SK-N-SH (cell line): ENCODE data around the gene AGBL4.

Experiments used
- ELF1 ChIP-seq: IDR thresholded peaks from 2 replicates; pipeline ENCODE4 v1.4.0; 2012
- EP300 ChIP-seq, 2 experiments: IDR thresholded peaks; 2 replicates each; pipeline versions ENCODE4 v1.4.0 to v1.6.1; 2012; ENCODE audit warnings: borderline replicate concordance in 1 of 2, low read depth in 1 of 2, low read length in 1 of 2
- EZH2phosphoT487 ChIP-seq: fragments of 200-600 bp; sonication (generic); IDR thresholded peaks from 2 replicates; pipeline ENCODE4 v1.6.1; 2017; ENCODE audit warnings: low read depth, mixed run types, mild to moderate bottlenecking, antibody characterized with exemption, moderate library complexity, borderline replicate concordance
- GABPA ChIP-seq: IDR thresholded peaks from 2 replicates; pipeline ENCODE4 v1.4.0; 2012; ENCODE audit warnings: low read depth, mild to moderate bottlenecking
- GATA2 ChIP-seq: sonication (generic); formaldehyde crosslinking; IDR thresholded peaks from 2 replicates; pipeline ENCODE4 v1.5.0; 2020; ENCODE audit warnings: mild to moderate bottlenecking, missing genetic modification reagents
- IRF3 ChIP-seq: fragments of 150-350 bp; IDR thresholded peaks from 2 replicates; pipeline ENCODE4 v1.6.1; 2016; ENCODE audit warnings: mild to moderate bottlenecking, low read depth, low read length
- POLR2AphosphoS5 ChIP-seq: IDR thresholded peaks from 2 replicates; pipeline ENCODE4 v1.6.1; 2012; ENCODE audit warnings: low read depth, low read length
- RXRA ChIP-seq: IDR thresholded peaks from 2 replicates; pipeline ENCODE4 v1.4.0; 2012; ENCODE audit warnings: low read depth, mild to moderate bottlenecking, borderline replicate concordance
- SMC3 ChIP-seq: IDR thresholded peaks from 2 replicates; pipeline ENCODE4 v1.6.1; 2012; ENCODE audit warnings: low read depth, low read length, improper control_type of control experiment
- TAF1 ChIP-seq: IDR thresholded peaks from 2 replicates; pipeline ENCODE4 v1.6.1; 2012; ENCODE audit warnings: low read depth, mild to moderate bottlenecking, low read length, moderate library complexity, borderline replicate concordance
- USF2 ChIP-seq: fragments of 150-350 bp; IDR thresholded peaks from 2 replicates; pipeline ENCODE4 v1.6.1; 2017; ENCODE audit warnings: antibody characterized with exemption, low read length, low read depth, borderline replicate concordance
- ZBTB33 ChIP-seq: IDR thresholded peaks from 2 replicates; pipeline ENCODE4 v1.4.0; 2012; ENCODE audit warnings: low read depth, borderline replicate concordance
- TF ChIP-seq, protein P1 (sequence below): fragments of 200-600 bp; sonication (generic); IDR thresholded peaks from 2 replicates; pipeline ENCODE4 v1.6.1; 2017; ENCODE audit warnings: antibody characterized with exemption, mild to moderate bottlenecking, moderate library complexity

DNA sequence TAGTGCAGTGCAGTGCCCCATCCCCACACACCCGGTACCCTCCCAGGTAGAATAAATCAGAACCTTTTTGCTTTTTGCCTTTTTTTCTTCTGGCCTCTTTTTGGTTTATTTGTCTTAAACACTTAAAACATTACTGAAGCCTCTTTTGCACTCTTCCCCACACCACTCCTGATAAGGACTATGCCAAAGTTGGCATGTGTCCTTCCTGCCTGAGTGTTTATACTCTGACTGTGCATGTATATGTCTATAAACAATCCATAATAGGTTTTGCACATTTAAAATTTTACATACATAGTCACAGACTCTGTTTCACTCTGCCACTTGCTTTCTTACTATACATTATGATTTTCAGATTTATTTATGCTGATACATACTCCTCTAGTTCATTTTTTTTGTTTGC is 1306.7 kb downstream of the AGBL4 start:
- no peak for TF ChIP-seq EP300 (IDR thresholded peaks at IDR 0.05; ENCODE audit: borderline replicate concordance in 1 of 2, low read depth in 1 of 2, low read length in 1 of 2)
- no peak for TF ChIP-seq EZH2phosphoT487
- no peak for TF ChIP-seq POLR2AphosphoS5
- TF ChIP-seq ZBTB33 = no peak
- TF ChIP-seq SMC3 = no peak
- TF ChIP-seq, protein P1, sequence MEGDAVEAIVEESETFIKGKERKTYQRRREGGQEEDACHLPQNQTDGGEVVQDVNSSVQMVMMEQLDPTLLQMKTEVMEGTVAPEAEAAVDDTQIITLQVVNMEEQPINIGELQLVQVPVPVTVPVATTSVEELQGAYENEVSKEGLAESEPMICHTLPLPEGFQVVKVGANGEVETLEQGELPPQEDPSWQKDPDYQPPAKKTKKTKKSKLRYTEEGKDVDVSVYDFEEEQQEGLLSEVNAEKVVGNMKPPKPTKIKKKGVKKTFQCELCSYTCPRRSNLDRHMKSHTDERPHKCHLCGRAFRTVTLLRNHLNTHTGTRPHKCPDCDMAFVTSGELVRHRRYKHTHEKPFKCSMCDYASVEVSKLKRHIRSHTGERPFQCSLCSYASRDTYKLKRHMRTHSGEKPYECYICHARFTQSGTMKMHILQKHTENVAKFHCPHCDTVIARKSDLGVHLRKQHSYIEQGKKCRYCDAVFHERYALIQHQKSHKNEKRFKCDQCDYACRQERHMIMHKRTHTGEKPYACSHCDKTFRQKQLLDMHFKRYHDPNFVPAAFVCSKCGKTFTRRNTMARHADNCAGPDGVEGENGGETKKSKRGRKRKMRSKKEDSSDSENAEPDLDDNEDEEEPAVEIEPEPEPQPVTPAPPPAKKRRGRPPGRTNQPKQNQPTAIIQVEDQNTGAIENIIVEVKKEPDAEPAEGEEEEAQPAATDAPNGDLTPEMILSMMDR = no peak
- TF ChIP-seq IRF3 = no peak
- TF ChIP-seq ELF1 = no peak
- no peak for TF ChIP-seq TAF1
- TF ChIP-seq USF2 = no peak
- no peak for TF ChIP-seq GABPA
- no peak for TF ChIP-seq GATA2 (CRISPR knock-in tag)
- no peak for TF ChIP-seq RXRA
